Gastrocnemius medialis (tissue), 4 donors: ENCODE results near the gene ACP7.

ENCODE experiments used
- CTCF ChIP-seq, 5 experiments: fragments of 450-650 bp in 3 of 5; fragments of 200-600 bp in 2 of 5; sonication (generic) in 2 of 5; IDR thresholded peaks in 4 of 5; conservative IDR thresholded peaks in 1 of 5; 1 replicate in 4 of 5; 2 replicates in 1 of 5; pipeline ENCODE4 v1.5.1; 2016 to 2019; ENCODE audit warnings: antibody characterized with exemption in 5 of 5, mild to moderate bottlenecking in 3 of 5, moderate library complexity in 3 of 5
- POLR2A ChIP-seq, 2 donors: fragments of 450-650 bp; IDR thresholded peaks; one replicate each; pipeline ENCODE4 v1.6.1; 2017; ENCODE audit warnings: antibody characterized with exemption in 2 of 2, mild to moderate bottlenecking in 2 of 2, moderate library complexity in 2 of 2

- peak; percentile 13 to 61 (median 44) for TF ChIP-seq CTCF (IDR thresholded peaks at IDR 0.05 in 4 of 5, conservative IDR thresholded peaks at IDR 0.05 in 1 of 5)
- no peak for TF ChIP-seq POLR2A (IDR thresholded peaks at IDR 0.05)
Measured at GRCh38 chr19:39052243-39052746, 31.9 kb upstream of the ACP7 start.
